ENCODE data around the gene MLLT3.

MLLT3 gene

GRCh38 chr9:20508242-20508641 lies 114.1 kb downstream of the MLLT3 start:
- peak; percentile 15 for DNase-seq

- DNase-seq, result no peak
Observed at GRCh38 chr9:20507431-20507830, 114.9 kb downstream of the MLLT3 start.

- DNase-seq, result no peak
Observed at GRCh38 chr9:20506099-20506900, 116.0 kb downstream of the MLLT3 start.

- DNase-seq, result no peak
Observed at GRCh38 chr9:20505574-20505973, 116.7 kb downstream of the MLLT3 start.

- DNase-seq, result peak; percentile 35
Observed at GRCh38 chr9:20504930-20505329, 117.4 kb downstream of the MLLT3 start.

- DNase-seq, result no peak
Observed at GRCh38 chr9:20500101-20500500, 122.2 kb downstream of the MLLT3 start.

GRCh38 chr9:20499013-20499412 lies 123.3 kb downstream of the MLLT3 start:
- DNase-seq, result no peak

GRCh38 chr9:20496328-20496727 lies 126.0 kb downstream of the MLLT3 start:
- DNase-seq, result no peak

GRCh38 chr9:20495098-20495497 lies 127.2 kb downstream of the MLLT3 start:
- no peak for DNase-seq

- DNase-seq, result no peak
Observed at GRCh38 chr9:20494035-20494434, 128.3 kb downstream of the MLLT3 start.

GRCh38 chr9:20492772-20493171 lies 129.5 kb downstream of the MLLT3 start:
- no peak for DNase-seq

- no peak for DNase-seq
Observed at GRCh38 chr9:20491612-20492011, 130.7 kb downstream of the MLLT3 start.

GRCh38 chr9:20490246-20490834 lies 132.0 kb downstream of the MLLT3 start:
- DNase-seq, result no peak

- no peak for DNase-seq
Observed at GRCh38 chr9:20488691-20489090, 133.6 kb downstream of the MLLT3 start.

GRCh38 chr9:20486552-20486951 lies 135.7 kb downstream of the MLLT3 start:
- DNase-seq, result no peak

GRCh38 chr9:20481437-20481836 lies 140.9 kb downstream of the MLLT3 start:
- no peak for DNase-seq

- no peak for DNase-seq
Observed at GRCh38 chr9:20480249-20480648, 142.1 kb downstream of the MLLT3 start.

GRCh38 chr9:20479419-20480155 lies 142.7 kb downstream of the MLLT3 start:
- no peak for DNase-seq

GRCh38 chr9:20478786-20479185 lies 143.5 kb downstream of the MLLT3 start:
- DNase-seq, result no peak

- no peak for DNase-seq
Observed at GRCh38 chr9:20477940-20478620, 144.2 kb downstream of the MLLT3 start.

- no peak for DNase-seq
Observed at GRCh38 chr9:20476912-20477521, 145.3 kb downstream of the MLLT3 start.

- no peak for DNase-seq
Observed at GRCh38 chr9:20474496-20474895, 147.8 kb downstream of the MLLT3 start.

GRCh38 chr9:20473515-20474013 lies 148.7 kb downstream of the MLLT3 start:
- no peak for DNase-seq

Data from CD4-positive, alpha-beta T cell treated with Interleukin-17A for 1 hour (primary cell).